GM21619 (cell line): ENCODE results near the gene CCDC171.
"Not testable (repeated sequence)": the region's sequence is repeated elsewhere in the genome, so short reads cannot be mapped to it uniquely, and the experiment has no call there.

Experiments
- ATAC-seq: cut with Tn5 transposase; IDR thresholded peaks from one replicate; pipeline ENCODE4 v1.9.1; 2021; ENCODE audit not compliant: unreplicated experiment

Gene CCDC171

DNA sequence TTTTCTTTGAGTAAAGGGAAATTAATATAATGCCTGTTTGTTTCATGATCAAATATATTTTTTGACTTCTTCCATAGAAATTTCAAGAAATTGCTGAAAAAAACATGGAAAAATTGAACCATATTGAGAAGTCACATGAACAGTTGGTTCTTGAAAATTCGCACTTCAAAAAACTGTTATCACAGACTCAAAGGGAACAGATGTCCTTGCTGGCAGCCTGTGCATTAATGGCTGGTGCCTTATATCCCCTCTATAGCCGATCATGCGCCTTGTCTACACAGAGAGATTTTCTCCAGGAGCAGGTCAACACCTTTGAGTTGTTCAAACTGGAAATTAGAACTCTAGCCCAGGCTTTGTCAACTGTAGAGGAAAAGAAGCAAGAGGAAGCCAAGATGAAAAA, 191.4 kb downstream of the CCDC171 start:
- ATAC-seq: no peak

DNA sequence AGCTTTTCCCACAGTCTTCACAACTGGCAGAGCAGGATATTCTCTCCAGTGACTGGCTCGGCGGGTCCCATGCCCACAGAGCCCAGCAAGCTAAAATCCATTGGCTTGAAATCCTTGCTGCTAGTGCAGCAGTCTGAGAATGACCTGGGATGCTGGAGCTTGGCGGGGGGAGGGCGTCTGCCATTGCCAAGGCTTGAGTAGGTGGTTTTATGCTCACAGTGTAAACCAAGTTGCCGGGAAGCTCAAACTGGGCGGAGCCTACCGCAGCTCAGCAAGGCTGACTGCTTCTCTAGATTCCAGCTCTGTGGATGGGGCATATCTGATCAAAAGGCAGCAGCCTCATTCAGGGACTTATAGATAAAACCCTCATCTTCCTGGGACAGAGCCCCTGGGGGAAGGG, 194.1 kb downstream of the CCDC171 start:
- ATAC-seq: no peak

- no peak for ATAC-seq
Measured at GRCh38 chr9:15755660-15756059, 202.8 kb downstream of the CCDC171 start.

DNA sequence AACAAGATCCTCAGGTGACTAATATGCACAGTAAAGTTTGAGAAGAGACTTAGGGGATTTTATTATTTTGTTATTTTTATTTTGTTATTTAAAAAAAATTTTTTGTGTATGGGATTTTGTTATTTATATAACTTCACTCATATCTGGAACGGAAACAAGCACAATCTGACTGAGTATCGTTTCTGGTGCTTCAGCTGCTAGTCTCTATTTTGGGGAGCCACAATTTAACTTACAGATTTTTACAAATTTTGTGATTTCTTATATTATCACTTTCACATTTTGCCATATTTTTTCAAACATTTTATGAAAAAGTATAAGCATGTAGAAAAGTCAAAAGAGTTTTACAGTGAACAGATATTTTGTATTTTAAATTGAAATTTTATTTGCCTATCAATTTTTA, 208.7 kb downstream of the CCDC171 start:
- ATAC-seq: no peak

DNA sequence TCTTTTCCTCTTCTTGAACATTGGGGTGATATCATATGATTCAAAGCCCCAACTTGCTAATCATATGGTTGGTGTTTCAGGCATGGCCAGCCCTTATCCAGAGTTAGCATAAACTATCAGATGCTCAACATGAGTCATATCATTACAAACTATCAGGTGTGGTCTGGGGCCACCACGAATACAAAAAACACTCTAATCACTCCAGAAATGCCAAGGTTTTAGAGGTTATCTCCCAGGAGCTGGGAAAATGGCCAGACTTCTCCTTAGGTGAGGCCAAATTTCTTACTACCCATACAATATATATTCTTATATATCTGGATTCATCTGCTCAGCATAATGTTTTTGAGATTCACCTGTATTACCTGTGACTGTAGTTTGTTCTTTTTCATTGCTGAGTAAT, 210.5 kb downstream of the CCDC171 start:
- no peak for ATAC-seq

GRCh38 chr9:15764131-15764530, 211.3 kb downstream of the CCDC171 start:
- no peak for ATAC-seq

DNA sequence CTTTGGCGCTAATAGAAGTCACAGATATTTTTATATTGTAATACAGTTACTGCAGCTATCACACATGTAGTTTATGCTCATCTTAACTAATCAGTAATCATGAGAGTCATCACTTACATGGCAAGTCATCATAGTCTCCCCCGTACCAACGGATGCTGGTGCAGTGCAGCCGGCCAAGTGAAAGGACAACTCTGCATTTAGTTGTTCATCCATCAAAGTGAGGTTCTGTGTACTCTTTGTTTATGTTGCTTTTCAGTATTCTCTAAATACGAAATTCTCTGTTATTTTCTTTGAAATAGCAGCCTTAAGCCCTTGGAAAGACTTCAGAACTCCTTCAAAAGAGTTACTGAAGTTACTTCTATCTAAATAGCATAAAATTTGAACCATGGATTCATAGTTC, 216.7 kb downstream of the CCDC171 start:
- ATAC-seq: no peak

DNA sequence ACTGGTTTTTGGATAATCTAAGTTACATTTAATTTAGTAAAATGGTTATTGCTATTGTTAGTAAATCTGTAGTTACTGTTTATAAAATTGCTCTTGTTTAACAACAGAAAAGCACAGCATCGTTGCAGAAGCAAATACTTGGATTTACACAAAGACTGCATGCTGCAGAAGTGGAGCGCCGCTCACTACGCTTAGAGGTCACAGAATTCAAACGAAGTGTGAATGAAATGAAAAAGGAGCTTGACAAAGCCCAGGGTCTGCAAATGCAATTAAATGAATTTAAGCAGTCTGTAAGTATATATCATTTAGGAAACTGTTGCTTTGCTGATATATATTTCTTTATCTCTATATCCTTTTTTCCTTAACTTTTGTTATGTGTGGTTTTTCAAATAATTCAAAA, 226.0 kb downstream of the CCDC171 start:
- ATAC-seq: no peak

GRCh38 chr9:15782106-15782505, 229.3 kb downstream of the CCDC171 start:
- no peak for ATAC-seq

DNA sequence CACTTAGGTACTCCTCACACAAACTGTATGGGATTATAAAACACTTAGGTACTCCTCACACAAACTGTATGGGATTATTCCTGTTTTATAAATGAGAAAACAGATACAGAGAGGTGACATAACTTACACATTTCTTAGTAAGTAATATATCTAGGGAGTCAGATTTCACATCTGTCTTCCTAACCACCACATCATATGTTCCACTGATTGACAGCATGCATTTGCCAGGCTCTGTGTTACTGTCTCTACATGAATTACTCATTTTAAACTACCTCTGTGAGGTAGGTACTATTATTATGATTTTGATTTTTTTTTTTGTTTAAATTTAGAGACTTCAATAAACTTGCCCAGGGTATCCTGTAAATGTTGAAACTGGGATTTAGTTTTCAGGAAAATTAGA, 232.7 kb downstream of the CCDC171 start:
- no peak for ATAC-seq

DNA sequence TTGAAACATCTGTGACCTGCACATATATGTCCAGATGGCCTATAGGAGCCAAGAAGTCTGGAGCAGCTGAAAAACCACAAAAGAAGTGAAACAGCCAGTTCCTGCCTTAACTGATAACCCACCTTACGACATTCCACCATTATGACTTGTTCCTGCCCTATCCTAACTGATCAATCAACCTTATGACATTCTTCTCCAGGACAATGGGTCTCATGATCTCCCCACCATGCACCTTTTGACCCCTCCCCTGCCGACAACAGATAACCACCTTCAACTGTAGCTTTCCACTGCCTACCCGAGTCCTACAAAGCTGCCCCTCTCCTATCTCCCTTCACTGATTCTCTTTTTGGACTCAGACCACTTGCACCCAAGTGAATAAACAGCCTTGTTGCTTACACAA, 233.8 kb downstream of the CCDC171 start:
- no peak for ATAC-seq

DNA sequence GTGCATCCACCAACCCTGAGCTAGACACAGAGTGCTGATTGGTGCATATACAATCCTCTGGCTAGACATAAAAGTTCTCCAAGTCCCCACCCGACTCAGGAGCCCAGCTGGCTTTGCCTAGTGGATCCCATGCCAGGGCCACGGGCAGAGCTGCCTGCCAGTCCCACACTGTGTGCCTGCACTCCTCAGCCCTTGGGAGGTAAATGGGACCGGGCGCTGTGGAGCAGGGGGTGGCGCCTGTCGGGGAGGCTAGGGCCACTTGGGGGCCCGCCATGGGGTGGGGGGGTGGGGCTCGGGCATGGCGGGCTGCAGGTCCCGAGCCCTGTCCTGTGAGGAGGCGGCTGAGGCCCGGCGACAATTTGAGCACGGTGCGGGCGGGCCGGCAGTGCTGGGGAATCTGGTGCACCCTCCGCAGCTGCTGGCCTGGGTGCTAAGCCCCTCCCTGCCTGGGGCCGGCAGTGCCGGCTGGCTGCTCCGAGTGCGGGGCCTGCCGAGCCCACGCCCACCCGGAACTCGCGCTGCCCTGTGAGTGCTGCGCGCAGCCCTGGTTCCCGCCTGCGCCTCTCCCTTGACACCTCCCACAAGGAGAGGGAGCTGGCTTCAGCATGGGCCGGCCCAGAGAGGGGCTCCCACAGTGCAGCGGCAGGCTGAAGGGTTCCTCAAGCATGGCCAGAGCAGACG, 257.5 kb downstream of the CCDC171 start:
- ATAC-seq: not testable (repeated sequence)

- no peak for ATAC-seq
Measured at GRCh38 chr9:15813076-15813475, 260.2 kb downstream of the CCDC171 start.

GRCh38 chr9:15824310-15824709, 271.5 kb downstream of the CCDC171 start:
- no peak for ATAC-seq

DNA sequence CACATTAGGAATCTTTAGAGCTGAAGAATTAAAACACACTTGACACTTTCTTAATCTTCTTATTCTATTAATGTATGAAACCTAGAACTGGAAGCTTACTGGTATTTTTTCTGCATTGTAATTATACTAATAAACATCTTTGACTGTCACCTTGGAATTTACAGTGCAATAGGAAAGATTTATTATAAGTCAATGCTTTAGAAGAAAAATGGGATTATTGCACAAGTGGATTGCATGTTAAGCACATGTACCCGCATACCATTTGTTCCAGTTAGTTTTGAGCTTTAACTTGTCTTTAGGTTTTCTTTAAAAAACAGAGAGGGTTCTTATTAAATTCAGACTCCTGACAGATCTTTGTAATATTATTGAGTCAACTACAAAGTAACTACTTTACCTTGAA, 278.5 kb downstream of the CCDC171 start:
- ATAC-seq: no peak

- no peak for ATAC-seq
Measured at GRCh38 chr9:15834541-15834940, 281.7 kb downstream of the CCDC171 start.

- ATAC-seq: peak; percentile 82
Measured at GRCh38 chr9:15837079-15837679, 284.3 kb downstream of the CCDC171 start.

GRCh38 chr9:15842051-15842450, 289.2 kb downstream of the CCDC171 start:
- ATAC-seq: no peak

- ATAC-seq: no peak
Measured at GRCh38 chr9:15843316-15843715, 290.5 kb downstream of the CCDC171 start.

- ATAC-seq: no peak
Measured at GRCh38 chr9:15843931-15844330, 291.1 kb downstream of the CCDC171 start.

- ATAC-seq: no peak
Measured at GRCh38 chr9:15846611-15847010, 293.8 kb downstream of the CCDC171 start.

DNA sequence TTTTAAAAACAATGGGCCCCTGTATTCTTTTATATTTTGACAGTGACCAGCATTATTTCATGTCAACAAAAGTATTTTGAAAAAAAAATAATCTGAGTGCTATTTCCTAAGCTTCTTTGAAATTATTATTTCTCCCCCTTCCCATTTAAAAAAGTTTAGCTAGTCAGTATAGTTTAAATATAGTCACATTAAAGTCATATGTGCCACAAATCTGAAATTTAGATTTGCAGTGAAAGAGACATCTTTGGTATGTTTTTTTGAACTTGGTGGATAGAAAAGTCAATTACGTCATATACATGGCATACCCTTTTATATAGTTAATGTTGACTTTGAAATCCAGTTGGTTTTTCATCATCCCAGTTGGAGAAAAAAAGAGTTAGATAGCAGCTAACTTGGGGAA, 297.0 kb downstream of the CCDC171 start:
- ATAC-seq: no peak

- ATAC-seq: no peak
Measured at GRCh38 chr9:15851766-15852165, 298.9 kb downstream of the CCDC171 start.
